ENCODE results near the gene TRNP1. TPM values are rescaled to one million over a fixed set of nuclear protein-coding genes. Genes with fewer than 3 reads are reported as not detected.

TRNP1 gene
- total and polyA plus RNA-seq, 2 of the 4 experiments (the other 2 are of a cell fraction) = 63.3 to 91.6 TPM

GRCh38 chr1:26953374-26953773 lies 40.1 kb upstream of the TRNP1 start:
- intact Hi-C loops (cut with micrococcal nuclease) (no loop called here), dilution Hi-C loops (cut with HindIII; ENCODE audit: low sequenced_read_pairs, unreplicated experiment) (no loop called here), in situ Hi-C loops (cut with MboI; ENCODE audit: low sequenced_read_pairs) (no loop called here)
- H2BK20ac ChIP-seq (ENCODE audit: low read depth, low read length) = no peak overlapping the region
- BruUV-seq (replicated peaks) = no TSS peak
- H4K20me1 ChIP-seq (ENCODE audit: insufficient read depth, low read length) = no peaks in the 10 kb centered on the region; the same call in 1 of the 2 replicates
- no peak overlapping the region for H3K4ac ChIP-seq (ENCODE audit: low read depth, low read length)
- H3K4me3 ChIP-seq (ENCODE audit: insufficient read depth, low read depth, low read length) = no peak overlapping the region
- no peaks in the 10 kb centered on the region for H3K27me3 ChIP-seq (ENCODE audit: control insufficient read depth, insufficient read depth, low read length)
- H2AK5ac ChIP-seq (ENCODE audit: low read depth, low read length) = no peak overlapping the region
- H3K36me3 ChIP-seq (ENCODE audit: control insufficient read depth, insufficient read depth, low read length) = no peaks in the 10 kb centered on the region
- ATAC-seq (ENCODE audit: low read depth) (no peak), DNase-seq (no peak)
- H4K91ac ChIP-seq (ENCODE audit: insufficient read depth, low read depth, low read length) = no peak overlapping the region
- H3K27ac ChIP-seq (ENCODE audit: insufficient read depth, low read length) = no peak overlapping the region
- no peak overlapping the region for H3K23ac ChIP-seq (ENCODE audit: low read depth, low read length)
- no peak overlapping the region for H3K18ac ChIP-seq (ENCODE audit: low read depth, low read length)
- no peak overlapping the region for H2BK5ac ChIP-seq (ENCODE audit: low read depth, low read length, poor library complexity, severe bottlenecking)
- H4K5ac ChIP-seq (ENCODE audit: low read depth, low read length) = no peak overlapping the region
- TF ChIP-seq NFE2L2 (IDR thresholded peaks at IDR 0.05; ENCODE audit: low read depth, low read length) (no peak), POLR2A (IDR thresholded peaks at IDR 0.05; ENCODE audit: low read depth, low read length) (no peak), FOS (IDR thresholded peaks at IDR 0.05; ENCODE audit: low read depth, low read length) (no peak), CHD1 (IDR thresholded peaks at IDR 0.05; ENCODE audit: low read depth, low read length) (no peak), RAD21 (IDR thresholded peaks at IDR 0.05; ENCODE audit: low read length) (no peak), CTCF (conservative IDR thresholded peaks at IDR 0.05; ENCODE audit: low read depth, low read length) (no peak), SMC3 (IDR thresholded peaks at IDR 0.05; ENCODE audit: low read depth, low read length) (no peak), USF2 (IDR thresholded peaks at IDR 0.05; ENCODE audit: low read depth, low read length) (no peak), MAFK (IDR thresholded peaks at IDR 0.05; ENCODE audit: low read depth, low read length) (no peak), MAZ (IDR thresholded peaks at IDR 0.05; ENCODE audit: borderline replicate concordance, low read depth, low read length) (no peak), ELK1 (IDR thresholded peaks at IDR 0.05; ENCODE audit: borderline replicate concordance, low read depth, low read length) (no peak), CEBPB (IDR thresholded peaks at IDR 0.05; ENCODE audit: low read depth, low read length) (no peak), BHLHE40 (IDR thresholded peaks at IDR 0.05; ENCODE audit: low read depth, low read length) (no peak)
- POLR2A ChIA-PET (ENCODE audit: unreplicated experiment) = no interaction called here
- CTCF ChIA-PET = interaction anchor here (0.6 kb wide), 1 partner anchor 9 kb away, joined by 3 read pairs; no protein-coding TSS in a partner anchor
- peaks cover 7% of the 10 kb centered on the region for H3K9me3 ChIP-seq (ENCODE audit: control insufficient read depth, insufficient read depth, low read length)
- no peaks in the 10 kb centered on the region; a peak in 1 of 4 replicates for H3K79me1 ChIP-seq (ENCODE audit: low read depth in 1 of 2, low read length in 2 of 2)
- H2BK15ac ChIP-seq (ENCODE audit: low read depth, low read length) = no peak overlapping the region
- H3K4me2 ChIP-seq (ENCODE audit: low read depth, low read length) = no peak overlapping the region
- no CpG with 5 or more reads among the region's 5 CpGs for WGBS, 2 experiments (ENCODE audit: extremely low coverage in 2 of 2, insufficient read length in 1 of 2)
- H2AK9ac ChIP-seq (replicated peaks; ENCODE audit: low read depth, low read length, poor library complexity) = no peak overlapping the region
- H4K8ac ChIP-seq (ENCODE audit: low read depth in 2 of 2, low read length in 2 of 2) = no peak overlapping the region
- no peak overlapping the region for H3K9ac ChIP-seq (ENCODE audit: low read depth, low read length)
- no peak overlapping the region for H3K14ac ChIP-seq (replicated peaks; ENCODE audit: low read depth, low read length)
- H2AFZ ChIP-seq (replicated peaks; ENCODE audit: low read length, poor library complexity) = no peak overlapping the region
- H3K56ac ChIP-seq (ENCODE audit: extremely low read depth, insufficient read depth, low read length) = no peak overlapping the region
- H2BK120ac ChIP-seq (ENCODE audit: low read depth, low read length) = no peak overlapping the region
- 0 out of 2 replicates have a peak, but pooled peaks cover 4% of the 10 kb centered on the region for H3K9me1 ChIP-seq (ENCODE audit: insufficient read depth, low read length)
- H3K4me1 ChIP-seq (ENCODE audit: control insufficient read depth, insufficient read depth, low read length) = no peaks in the 10 kb centered on the region
